Measurements from ENCODE around the gene MAP1LC3B2.

Gene MAP1LC3B2

DNA sequence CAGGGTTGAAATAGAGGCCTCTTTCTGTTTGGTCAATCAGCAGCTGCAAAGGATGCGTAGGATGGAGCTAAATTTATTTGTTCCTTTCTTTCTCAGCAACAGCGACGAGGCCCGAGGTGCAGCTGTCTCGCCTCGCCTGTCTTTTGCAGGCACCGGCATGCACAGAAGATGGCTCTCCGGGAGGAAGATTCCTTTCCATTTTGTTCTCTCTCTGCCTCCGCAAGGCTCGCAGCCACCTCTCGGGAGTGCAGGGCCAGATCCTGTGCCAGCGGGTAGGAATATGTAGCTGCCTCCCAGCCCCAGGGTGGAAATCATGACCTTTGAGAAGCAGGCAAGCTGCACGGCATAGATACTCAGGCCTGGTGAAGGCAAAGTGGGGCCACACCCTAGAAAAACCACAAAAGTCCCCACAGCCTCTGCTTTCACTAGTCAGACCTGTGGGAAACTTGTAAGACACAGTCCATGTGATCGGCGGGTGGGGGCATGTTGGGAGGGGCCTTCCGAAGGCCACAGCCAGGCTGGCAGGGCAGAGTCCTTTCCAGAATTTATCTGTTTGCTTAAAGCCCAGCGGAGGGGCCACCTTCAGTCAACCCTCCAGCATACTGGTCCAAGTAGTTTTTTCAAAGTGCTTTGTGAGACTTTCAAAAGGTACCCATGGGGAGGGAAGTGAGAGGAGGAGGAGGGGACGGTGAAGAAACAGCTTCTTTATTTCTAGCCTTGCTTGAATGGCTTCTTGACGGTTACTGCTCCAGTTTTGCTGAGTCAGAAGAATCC, at the start of gene MAP1LC3B2:
TSS of gene MAP1LC3B2 (plus strand) at position 220 of the 774 bp plus-strand sequence. CDS start 16,562 bp downstream, outside the sequence.
- peak; percentile 72 for DNase-seq (ENCODE audit: low spot score)

DNA sequence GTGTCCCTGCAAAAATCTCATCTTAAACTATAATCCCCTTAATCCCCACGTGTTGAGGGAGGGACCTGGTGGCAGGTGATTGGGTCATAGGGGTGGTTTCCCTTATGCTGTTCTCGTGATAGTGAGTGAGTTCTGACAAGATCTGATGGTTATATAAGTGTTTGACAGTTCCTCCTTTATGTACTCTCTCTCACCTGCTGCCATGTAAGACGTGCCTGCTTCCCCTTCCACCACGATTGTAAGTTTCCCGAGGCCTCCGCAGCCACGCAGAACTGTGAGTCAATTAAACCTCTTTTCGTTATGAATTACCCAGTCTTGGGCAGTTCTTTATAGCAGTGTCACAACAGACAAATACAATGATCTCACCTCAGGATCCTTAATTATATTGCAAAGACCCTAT, 45.2 kb upstream of the MAP1LC3B2 start:
- DNase-seq (ENCODE audit: low spot score), result no peak

DNA sequence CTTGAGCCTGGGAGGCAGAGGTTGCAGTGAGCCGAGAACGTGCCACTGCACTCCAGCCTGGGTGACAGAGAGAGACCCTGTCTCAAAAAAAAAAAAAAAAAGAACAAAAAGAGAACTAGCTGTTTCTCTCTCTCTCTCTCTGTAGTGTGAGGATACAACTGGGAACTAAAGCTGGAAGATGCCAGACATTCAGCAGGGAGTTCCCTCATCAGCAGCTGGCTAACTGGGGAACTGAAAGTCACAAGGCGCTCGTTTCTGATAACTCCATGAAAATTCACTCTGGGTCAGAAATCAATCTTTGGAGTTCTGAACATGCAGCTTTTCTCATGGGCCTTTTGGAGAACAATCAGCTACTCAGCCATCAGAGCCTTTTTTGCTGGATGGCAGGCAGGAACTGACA, 43.5 kb upstream of the MAP1LC3B2 start:
- no peak for DNase-seq (ENCODE audit: low spot score)

DNA sequence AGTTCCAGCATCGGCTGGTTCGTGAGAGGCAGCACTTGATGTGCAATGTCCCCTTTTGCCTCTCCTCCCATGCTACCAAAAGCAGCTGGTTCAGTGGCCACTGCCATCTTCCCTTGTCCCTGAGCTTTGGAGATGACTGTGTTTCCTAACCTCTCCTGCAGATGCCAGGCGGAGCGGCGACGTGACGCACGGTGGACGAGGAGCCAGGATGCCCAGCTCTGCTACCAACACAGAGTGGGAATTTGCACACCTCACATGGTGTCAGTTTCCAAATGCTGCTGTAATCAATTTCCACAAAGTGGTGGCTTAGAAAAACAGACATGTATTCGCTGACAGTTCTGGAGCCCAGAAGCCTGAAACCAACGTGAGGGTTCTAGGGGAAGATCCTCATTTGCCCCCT, 42.5 kb upstream of the MAP1LC3B2 start:
- DNase-seq (ENCODE audit: low spot score), result no peak

DNA sequence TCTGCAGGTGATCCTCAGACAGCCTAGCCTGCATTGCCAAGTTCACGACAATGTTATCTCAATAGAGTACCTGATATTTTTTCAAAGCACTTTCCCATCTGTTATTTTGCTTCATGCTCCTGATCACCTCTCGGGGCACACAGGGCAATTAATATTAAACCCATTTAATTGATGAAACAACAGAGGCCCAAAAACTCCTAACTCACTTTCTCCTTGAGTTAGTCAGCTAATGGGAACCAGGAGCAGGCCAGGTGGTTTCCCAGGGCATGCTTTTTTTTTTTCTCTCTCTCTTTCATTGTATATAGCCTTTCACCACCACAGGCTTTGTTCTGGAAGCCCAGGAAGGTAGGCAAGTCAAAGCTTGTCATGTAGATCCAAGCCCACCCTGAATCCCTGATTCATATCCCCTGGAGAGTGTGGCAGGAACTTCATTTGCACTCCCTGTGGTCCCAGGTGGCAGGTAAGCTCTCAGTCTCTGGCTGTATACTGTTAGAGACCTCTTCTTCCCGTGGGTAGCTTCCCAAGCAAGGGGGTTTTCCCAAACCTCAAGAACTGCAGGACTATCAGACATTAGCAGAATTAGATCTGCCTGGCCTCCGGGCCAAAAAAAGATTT, 41.6 kb upstream of the MAP1LC3B2 start:
- no peak for DNase-seq (ENCODE audit: low spot score)

DNA sequence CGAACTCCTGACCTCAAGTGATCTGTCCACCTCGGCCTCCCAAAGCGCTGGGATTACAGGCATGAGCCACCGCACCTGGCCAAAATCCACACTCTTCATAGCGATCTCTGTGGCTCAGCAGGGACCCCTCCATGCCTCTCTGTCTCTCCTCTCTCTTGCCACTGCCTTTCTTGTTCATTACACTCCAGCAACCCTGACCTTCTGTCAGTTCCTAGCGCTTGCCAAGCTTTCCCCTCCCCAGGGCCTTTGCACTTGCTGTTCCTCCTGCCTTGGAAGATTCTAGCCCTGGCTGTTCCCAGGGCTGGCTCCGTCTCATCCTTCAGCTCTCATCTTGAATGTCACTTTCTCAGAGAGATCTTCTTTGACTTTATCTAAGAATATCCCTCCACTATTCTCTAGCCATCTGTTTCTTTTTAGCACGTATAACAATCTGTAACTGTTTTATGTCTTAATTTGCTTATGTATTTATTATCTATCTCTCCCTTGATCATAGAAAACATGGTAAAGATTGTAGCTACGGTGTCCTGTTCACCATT, 38.9 kb upstream of the MAP1LC3B2 start:
- DNase-seq (ENCODE audit: low spot score), result no peak

DNA sequence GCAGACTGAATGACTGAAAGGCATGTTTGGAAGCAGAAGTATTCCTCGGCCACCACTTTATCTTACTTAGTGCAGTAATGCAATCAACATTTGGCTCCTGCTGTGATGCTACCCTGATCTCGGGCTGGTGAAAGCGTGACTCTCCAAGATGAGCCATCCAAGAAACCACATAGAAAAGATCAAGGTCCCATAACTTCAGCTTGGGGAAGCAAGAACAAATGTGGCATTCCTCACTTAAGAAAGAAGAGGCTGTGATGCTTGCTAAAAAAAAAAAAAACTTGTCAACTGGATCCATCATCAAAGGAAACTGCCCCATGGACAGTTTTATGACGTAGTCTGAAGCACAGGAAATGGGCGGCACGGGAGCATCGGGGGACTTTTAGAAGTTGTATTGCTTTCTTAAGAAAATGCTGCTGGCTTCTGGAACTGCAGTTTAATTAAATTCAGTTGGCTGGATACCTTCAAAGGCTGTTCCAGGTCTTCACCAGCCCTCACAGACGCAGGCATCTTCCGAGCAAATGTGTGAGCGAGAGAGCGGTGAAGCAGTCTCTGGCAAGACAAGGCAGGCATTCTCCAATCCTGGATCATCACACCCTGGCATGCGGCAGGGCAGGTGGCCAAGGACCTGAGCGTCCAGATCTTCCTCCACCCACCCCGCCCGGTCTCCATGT, 38.2 kb upstream of the MAP1LC3B2 start:
- no peak for DNase-seq (ENCODE audit: low spot score)

DNA sequence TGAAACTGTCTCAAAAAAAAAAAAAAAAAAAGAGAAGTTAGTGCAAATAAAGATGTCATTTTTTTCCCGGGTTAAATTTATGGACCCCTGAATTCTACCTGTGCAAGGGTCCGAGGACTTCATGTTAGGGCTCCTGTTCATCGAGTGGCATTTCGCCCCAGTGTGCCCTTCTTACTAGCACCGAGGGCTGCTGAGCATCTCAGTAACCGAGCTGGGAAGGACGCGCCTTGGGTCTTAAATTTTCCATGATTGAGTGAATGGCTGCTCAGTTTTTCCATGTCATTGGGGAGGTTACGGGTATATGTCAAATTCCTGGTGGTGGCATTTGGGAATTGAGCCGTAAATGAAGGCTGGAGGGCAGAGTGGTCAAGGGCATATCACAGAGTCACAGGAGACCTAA, 34.9 kb upstream of the MAP1LC3B2 start:
- no peak for DNase-seq (ENCODE audit: low spot score)

DNA sequence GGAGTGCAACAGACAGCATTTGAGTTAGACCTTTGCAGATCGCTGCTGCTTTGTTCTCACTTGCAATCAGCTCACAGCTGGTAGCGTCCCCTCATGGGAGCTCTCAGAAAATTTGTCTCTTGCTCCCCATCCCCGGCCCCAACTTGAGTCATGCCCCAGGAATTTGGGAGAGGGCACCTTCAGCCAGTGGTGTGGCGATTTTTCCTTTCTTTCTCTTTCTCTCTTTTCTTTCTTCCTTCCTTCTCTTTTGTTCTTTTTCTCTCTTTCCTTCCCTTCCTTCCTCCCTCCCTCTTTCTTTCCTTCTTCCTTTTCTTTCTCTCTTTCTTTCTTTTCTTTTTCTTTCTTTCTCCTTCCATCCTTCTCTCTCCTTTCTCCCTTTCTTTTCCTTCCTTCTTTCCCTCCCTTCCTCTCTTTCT, 34.2 kb upstream of the MAP1LC3B2 start:
- no peak for DNase-seq (ENCODE audit: low spot score)

DNA sequence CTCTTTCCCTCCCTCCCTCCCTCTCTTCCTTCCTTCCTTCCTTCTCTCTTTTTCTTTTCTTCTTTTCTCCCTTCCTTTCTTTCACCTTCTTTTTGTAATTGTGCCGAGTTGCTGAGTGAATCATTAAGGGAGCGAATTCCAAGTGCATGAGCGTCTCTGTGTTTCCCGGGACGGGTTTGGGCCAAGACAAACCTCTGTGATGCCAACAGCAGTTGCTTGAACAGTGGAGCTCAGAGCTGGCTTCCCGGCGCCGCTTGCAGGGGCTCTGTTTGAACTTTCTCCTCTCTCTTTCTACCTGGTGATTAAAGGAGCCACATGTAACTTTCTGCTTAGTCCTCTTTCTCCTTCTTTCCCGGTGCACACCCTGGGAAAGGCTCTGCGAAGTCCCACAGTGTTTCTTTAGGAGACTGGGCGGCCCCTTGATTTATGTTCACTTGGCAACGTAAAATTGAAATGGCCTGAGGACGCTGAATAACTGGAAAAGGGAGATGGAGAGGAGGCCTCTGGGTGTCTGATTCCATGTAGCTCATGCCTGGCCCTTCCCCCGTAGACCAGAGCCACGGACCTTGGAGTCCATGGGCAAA, 33.7 kb upstream of the MAP1LC3B2 start:
- peak; percentile 78 for DNase-seq (ENCODE audit: low spot score)

DNA sequence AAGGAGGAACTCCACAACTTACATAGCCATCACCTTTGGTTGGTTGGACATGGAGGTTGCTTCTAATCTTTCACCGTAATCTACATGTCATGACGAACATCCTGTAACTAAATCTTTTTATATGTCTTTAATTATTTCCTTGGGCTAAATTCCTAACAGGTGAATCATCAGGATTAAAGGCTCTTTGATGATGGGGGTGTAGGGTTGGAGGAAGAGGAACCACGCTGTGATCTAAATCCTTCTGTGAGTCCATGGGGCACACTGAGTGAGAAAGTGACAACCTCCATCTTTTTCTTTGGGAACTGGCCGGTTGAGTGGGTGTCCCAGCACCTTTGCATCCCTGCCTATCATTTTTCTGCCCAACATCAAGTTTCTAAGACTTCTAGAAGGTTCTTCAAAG, 31.1 kb upstream of the MAP1LC3B2 start:
- no peak for DNase-seq (ENCODE audit: low spot score)

DNA sequence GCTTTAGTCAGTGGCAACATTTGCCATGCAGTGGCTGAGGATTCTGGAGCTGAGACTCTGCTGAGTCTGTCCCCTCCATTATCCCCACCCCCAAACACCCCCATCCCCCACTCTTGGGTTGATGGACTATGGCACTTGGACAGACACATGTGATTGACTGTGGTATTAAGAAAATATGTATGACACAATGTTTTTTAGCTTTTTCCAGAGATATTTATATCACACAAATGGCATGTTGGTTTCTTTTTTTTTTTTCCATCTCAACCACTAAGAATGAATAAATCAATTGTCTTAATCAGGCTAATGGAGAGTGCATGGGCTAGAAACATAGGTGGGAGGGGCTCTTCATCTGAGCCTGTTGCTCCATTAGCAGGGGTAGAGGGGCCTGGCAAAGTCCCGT, 30.7 kb upstream of the MAP1LC3B2 start:
- DNase-seq (ENCODE audit: low spot score), result no peak

DNA sequence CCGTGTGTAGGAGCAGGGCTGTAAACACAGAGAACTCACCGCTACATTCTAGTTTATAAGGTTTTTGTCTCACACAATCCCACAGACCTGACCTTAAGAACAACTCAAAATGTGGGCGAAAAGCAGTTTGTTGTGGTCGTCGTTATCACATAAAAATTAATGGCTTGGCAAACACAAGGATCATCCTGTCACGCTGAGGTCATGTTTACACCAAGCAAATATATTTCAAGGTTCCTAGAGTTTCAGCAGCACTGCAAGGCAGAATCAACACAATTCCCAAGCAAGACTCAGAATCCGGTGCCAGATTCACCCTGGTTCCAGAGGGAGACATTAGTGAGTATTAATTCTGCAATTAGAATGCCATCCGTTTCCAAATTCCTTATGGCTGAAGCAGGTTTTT, 30.1 kb upstream of the MAP1LC3B2 start:
- DNase-seq (ENCODE audit: low spot score), result no peak

DNA sequence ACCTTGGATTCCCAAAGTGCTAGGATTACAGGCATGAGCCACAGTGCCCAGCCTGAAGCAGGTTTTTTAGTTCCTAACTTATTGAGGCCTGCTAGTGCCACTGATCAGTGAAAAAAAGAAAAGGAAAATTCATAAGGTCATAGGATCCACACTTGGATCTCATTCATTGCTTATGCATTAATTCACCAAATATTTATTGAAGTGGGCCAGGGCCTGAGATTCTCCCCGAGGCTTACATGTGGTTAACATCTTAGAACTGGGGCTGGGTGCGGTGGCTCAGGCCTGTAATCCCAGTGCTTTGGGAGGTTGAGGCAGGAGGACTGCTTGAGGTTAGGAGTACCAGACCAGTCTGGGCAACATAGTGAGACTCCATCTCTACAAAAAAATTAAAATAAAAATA, 29.5 kb upstream of the MAP1LC3B2 start:
- DNase-seq (ENCODE audit: low spot score), result no peak

DNA sequence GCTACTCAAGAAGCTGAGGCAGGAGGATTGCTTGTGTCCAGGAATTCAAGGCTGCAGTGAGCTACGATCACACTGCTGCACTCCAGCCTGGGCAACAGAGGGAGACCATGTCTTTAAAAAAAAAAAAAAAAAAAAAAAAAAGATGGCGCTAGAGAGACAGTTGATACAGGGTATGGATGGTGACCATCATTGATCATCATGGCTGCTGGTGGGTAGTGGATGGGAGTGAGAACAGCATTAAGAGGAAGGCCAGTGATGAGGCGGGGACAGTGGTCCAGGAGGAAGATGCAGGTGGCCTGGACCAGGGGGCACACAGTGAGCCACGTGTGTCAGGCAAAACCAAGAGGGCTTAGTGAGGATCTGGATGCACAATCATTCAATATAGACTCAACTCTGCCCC, 26.8 kb upstream of the MAP1LC3B2 start:
- DNase-seq (ENCODE audit: low spot score), result no peak

DNA sequence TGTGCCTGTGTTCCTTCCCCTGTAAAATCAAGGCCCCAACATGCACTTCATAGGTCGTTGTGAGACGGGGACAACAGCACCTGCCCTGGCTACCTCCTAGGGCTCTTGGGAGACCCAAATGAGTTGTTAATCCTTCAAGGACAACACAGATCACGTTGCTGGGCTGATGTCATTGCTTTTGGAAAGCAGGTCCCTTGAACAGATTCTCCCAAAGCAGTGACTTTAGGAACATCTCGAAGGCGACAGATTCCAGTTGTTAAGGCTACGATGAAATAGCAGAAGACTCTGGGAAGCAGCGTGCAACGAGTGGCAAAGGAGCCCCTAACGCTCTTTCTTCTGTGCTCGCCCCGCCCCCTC, 26.2 kb upstream of the MAP1LC3B2 start:
- no peak for DNase-seq (ENCODE audit: low spot score)

DNA sequence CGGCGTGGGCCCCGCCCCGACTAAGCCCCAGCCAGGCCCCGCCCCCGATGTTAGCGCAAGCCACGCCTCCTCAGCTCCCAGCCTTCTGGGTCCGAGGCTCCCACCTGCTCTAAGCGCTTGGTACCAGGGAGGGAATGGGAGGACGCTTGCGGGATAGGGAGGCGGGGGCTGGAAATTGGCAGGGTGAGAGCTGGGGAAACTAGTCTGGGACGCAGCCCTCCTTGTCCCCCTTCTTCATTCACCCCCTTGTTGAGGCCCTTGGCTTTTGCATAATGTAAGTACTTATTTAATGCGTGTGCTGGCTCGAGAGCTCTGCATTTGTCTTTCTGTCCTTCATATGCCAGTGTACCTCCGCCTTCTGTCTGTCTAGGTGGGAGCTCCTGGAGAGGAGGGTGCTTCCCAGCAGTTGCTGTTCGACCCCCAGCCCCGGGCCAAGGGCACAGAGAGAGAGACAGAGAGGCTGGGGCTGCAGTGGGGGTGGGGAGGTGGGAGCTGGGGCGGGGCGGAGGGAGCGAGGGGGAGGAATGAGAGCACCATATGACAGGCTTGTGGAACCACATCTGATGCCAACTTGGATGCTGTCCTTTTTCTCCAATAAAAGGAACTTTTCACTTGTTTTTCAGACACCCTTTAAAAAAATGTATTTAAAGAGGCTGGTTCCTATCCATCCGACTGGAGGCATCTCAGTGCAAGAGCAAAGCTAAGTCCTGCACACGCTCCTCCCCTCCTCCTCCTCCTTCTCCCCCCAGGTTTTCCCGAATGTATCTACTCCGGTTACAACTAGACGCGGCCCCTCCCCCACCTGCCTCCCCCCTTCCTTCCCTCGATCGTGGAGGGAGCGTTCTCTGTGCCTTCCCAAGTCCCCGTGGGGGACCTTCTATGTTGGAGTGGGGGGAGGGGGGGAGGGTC, 25.6 kb upstream of the MAP1LC3B2 start:
- peak; percentile 88 for DNase-seq (ENCODE audit: low spot score)

DNA sequence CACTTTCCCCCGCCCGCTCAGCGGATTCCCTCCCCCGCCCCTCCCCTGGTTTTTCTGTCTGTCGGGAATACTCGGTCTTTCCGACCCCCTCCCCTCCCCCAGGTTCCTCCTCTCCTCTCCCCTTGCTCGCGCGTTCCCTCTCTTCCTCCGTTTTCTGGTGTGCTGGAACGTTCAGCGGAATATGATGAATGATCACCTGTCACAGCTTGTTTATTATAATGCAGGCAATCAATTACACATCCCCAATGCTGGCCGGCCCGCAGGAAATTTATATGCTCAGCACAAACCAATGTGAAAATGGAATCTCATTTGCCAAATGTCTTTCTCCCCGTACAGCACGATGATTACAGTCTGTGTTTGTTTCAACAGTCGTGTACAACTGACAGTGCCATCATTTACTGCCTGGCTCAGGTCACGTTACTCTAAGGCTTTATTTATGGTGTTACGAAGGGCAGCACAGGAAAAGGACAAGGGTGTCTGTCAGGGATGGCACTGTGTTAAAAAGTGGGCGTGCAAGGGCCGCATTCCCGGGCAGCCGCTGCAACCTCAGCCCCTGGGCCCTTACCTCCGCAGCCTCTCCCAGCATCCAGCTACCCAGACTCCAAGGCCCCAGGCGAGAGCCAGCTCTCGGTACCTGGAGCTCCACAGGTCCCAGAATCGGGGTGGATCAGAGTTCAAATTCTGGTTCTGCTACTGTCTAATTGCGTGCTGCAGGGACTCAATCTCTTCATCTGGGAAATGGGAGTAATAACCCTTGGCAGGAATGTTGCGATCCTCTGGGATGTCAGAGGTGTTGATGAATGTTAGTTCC, 24.7 kb upstream of the MAP1LC3B2 start:
- DNase-seq (ENCODE audit: low spot score), result no peak

DNA sequence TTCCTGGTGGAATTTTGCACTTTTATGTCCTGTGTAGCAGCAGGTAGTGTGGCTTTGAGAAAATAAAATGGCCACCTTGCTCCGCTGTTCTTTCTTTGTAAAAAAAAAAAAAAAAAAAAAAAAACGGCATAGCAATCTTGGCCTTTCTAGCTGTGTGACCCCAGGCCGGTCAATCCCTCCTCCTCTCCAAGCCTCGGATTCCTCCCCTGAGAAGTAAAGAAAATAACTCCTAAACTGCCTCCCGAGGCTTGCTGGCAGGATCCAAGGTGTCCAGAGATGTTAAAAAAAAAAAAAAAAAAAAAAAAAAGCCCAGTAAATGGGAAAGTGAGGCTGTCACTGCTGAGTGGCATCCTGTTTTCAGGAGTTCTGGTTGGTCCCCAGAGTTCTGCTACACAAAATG, 23.9 kb upstream of the MAP1LC3B2 start:
- no peak for DNase-seq (ENCODE audit: low spot score)

DNA sequence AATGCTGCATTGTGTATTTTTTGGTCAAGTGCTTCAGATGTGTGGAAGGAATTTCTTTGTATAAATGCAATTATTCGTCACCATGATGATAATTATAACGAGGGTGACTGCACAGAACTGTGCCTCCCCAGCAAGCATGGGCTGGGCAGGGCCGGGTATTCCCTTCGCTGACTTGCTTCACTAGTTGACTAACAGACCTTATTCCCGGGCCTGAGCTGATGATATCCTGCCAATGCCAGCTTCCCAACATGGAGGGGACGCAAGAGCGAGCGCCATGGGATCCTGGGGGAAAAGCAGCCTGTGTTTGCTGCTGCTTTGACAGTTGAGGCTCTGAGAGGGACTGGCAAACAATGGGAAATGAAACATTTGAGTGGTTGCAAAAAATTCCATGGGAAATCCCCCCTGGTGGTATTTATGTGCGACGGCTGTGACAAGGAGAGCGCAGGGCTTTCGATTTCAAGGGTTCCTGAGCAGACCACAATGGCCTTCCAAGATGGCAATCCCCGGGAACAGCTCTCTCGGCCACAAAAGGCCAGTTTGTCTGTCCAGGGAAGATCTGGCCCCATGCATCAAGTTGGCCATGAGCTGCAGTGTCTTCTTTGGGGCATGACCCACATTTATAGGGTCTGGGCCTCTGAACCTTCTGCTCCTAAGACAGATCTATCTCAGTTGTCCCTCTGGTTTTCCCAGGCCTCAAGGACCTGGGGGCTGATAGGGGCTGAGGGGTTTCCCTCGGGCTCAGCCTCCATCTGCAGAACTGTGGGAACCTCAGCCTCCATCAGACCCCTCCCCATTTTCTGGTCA, 21.9 kb upstream of the MAP1LC3B2 start:
- no peak for DNase-seq (ENCODE audit: low spot score)
